ENCODE measurements around the gene BSN.
"Not testable (repeated sequence)": the region's sequence is repeated elsewhere in the genome, so short reads cannot be mapped to it uniquely, and the experiment has no call there.

The BSN gene

DNA sequence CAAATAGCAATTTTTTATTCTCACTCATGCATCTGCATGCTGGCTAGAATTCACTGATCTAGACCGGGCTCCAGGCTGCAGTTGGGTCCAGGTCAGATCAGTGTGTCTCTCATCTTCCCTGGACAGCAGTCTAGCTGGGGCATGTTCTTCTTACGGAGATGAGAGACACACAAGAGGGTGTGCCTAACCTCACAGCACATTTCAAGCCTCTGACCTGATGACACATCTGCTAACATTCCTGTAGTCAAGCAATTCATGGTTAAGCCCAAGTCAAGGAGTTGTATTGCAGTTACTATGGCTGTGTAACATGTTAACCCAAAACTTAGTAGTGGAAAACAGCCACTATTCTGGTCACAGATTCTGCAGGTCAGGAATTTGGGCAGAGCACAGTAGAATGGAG, 13.1 kb downstream of the BSN start:
- DNase-seq (ENCODE audit: low read depth), result no peak
- Histone ChIP-seq H3K4me3 (ENCODE audit: low read length) (no peak overlapping the region), H3K36me3 (ENCODE audit: control insufficient read depth, insufficient read depth, low read length, severe bottlenecking) (no peaks in the 10 kb centered on the region), H3K4me1 (ENCODE audit: control insufficient read depth, insufficient read depth, low read length) (no peaks in the 10 kb centered on the region), H3K27me3 (replicated peaks; ENCODE audit: control insufficient read depth, insufficient read depth, low read length) (peaks cover 48% of the 10 kb centered on the region), H3K9ac (ENCODE audit: low read length) (no peak overlapping the region), H3K9me3 (ENCODE audit: control insufficient read depth, low read length) (no peaks in the 10 kb centered on the region)

DNA sequence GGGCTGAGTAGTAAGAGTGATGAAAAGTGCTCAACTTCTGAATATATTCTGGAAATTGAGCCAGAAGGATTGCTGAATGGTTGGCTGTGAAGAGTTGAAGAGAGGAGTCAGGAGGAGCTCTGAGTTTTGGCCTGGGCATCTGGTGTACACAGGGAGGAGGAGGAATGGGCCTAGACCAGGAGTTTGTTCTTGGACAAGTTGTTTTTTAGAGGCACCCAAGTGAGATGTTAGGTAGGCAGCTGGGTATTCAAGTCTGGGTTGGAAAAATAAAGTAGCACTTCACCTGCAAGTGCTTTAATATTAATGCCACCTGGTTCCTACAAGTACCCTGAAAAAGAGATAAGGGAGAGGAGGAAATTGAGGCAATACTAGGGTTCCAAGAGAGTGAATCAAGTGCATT, 14.7 kb downstream of the BSN start:
- H3K36me3 ChIP-seq (ENCODE audit: control insufficient read depth, insufficient read depth, low read length, severe bottlenecking), result no peaks in the 10 kb centered on the region
- no peaks in the 10 kb centered on the region for H3K9me3 ChIP-seq (ENCODE audit: control insufficient read depth, low read length)
- H3K9ac ChIP-seq (ENCODE audit: low read length), result no peak overlapping the region
- H3K4me1 ChIP-seq (ENCODE audit: control insufficient read depth, insufficient read depth, low read length), result no peaks in the 10 kb centered on the region
- no peak for DNase-seq (ENCODE audit: low read depth)
- H3K4me3 ChIP-seq (ENCODE audit: low read length), result no peak overlapping the region
- H3K27me3 ChIP-seq (replicated peaks; ENCODE audit: control insufficient read depth, insufficient read depth, low read length), result peaks cover 41% of the 10 kb centered on the region

DNA sequence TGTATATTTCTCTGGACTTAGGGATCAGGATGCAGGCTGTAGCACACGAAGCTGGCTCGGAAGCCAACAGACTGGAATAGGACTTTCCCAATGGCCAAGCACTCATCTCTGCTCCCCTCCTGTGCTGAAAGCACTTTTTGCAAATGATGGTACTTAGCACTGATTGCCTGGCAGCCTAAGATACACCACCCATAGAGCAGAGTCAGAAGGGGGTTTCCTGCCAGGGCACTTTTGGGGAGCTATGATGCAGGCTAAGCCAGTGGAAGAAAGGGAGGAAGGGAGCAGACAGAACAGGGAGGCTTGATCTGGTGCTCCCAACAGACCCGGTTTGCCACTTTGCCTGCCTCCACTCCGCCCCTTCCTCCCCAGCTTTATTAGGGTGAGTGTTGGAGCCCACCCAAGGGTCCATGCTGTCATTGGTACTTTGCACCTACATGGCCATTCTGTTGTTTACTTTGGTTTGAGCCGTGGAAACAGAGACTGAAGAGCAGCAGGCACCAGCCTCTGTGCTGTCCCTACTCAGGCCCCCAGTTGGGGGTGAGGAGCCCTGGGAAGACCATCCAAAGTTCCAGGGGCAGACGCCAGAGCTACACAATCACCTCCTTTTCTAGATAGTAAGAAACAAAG, 15.9 kb downstream of the BSN start:
- Histone ChIP-seq H3K36me3 (ENCODE audit: control insufficient read depth, insufficient read depth, low read length, severe bottlenecking) (no peaks in the 10 kb centered on the region), H3K9me3 (ENCODE audit: control insufficient read depth, low read length) (no peaks in the 10 kb centered on the region), H3K9ac (ENCODE audit: low read length) (no peak overlapping the region), H3K4me3 (ENCODE audit: low read length) (no peak overlapping the region), H3K27me3 (replicated peaks; ENCODE audit: control insufficient read depth, insufficient read depth, low read length) (peaks cover 37% of the 10 kb centered on the region), H3K4me1 (ENCODE audit: control insufficient read depth, insufficient read depth, low read length) (no peaks in the 10 kb centered on the region)
- DNase-seq (ENCODE audit: low read depth), result no peak

DNA sequence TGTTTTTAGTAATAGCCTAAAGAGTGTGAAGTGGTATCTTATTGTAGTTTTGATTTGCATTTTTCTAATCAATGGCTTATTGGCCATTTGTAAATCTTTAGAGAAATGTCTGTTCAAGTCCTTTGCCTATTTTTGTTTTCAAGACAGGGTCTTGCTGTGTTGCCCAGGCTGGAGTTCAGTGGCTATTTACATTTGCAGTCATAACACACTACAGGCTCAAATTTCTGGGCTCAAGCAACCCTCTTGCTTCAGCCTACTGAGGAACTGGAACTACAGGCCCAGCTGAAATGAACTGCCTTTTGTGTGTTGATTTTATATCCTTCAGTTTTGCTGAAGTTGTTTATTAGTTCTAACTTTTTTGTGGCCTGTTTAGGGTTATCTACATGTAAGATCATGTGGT, 27.9 kb downstream of the BSN start:
- no peaks in the 10 kb centered on the region for H3K36me3 ChIP-seq (ENCODE audit: control insufficient read depth, insufficient read depth, low read length, severe bottlenecking)
- no peaks in the 10 kb centered on the region for H3K4me1 ChIP-seq (ENCODE audit: control insufficient read depth, insufficient read depth, low read length)
- no peak for DNase-seq (ENCODE audit: low read depth)
- H3K27me3 ChIP-seq (replicated peaks; ENCODE audit: control insufficient read depth, insufficient read depth, low read length), result peaks cover 4% of the 10 kb centered on the region
- no peaks in the 10 kb centered on the region for H3K9me3 ChIP-seq (ENCODE audit: control insufficient read depth, low read length)
- no peak overlapping the region for H3K4me3 ChIP-seq (ENCODE audit: low read length)
- H3K9ac ChIP-seq (ENCODE audit: low read length), result no peak overlapping the region

DNA sequence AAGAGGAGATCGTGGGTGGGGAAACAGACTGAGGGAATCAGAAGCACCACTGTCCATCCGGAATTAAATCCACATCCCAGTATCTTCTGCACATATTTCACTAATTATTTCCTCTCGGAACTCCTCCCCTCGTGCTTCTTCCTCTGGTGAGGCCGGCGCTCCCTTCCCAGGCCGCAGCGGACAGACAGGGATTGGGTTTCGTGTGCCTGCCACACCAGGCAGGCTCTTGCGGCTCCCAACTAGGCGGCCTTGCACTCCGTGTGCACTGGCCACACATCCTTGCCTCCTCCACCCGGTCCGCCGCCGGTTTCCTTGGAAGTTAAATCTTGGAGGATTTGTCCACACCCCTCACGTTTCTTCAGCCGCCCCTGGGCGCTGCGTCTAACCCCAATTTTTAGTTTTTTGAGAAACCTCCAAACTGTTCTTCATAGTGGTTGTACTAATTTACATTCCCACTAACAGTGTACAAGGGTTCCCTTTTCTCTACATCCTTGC, 31.0 kb downstream of the BSN start:
- H3K4me1 ChIP-seq (ENCODE audit: control insufficient read depth, insufficient read depth, low read length); H3K9me3 ChIP-seq (ENCODE audit: control insufficient read depth, low read length); H3K27me3 ChIP-seq (replicated peaks; ENCODE audit: control insufficient read depth, insufficient read depth, low read length); H3K9ac ChIP-seq (ENCODE audit: low read length); H3K4me3 ChIP-seq (ENCODE audit: low read length); H3K36me3 ChIP-seq (ENCODE audit: control insufficient read depth, insufficient read depth, low read length, severe bottlenecking); DNase-seq (ENCODE audit: low read depth): not testable (repeated sequence)

DNA sequence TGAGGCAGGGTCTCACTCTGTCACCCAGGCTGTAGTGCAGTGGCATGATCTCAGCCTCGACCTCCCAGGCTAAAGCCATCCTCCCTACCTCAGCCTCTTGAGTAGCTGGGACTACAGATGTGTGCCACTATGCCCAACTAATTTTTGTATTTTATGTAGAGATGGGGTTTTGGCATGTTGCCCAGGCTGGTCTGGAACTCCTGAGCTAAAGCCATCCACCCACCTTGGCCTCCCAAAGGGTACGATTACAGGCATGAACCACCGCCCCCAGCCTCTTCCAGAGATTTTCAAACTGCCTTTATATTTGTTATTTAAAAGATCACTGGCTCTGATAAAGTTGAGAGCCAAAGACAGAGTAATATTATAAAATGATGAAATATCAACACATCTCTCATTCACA, 37.3 kb downstream of the BSN start:
- H3K27me3 ChIP-seq (replicated peaks; ENCODE audit: control insufficient read depth, insufficient read depth, low read length), result no peaks in the 10 kb centered on the region
- H3K9ac ChIP-seq (ENCODE audit: low read length), result no peak overlapping the region
- DNase-seq (ENCODE audit: low read depth), result no peak
- no peaks in the 10 kb centered on the region for H3K36me3 ChIP-seq (ENCODE audit: control insufficient read depth, insufficient read depth, low read length, severe bottlenecking)
- H3K4me1 ChIP-seq (ENCODE audit: control insufficient read depth, insufficient read depth, low read length), result no peaks in the 10 kb centered on the region
- no peaks in the 10 kb centered on the region for H3K9me3 ChIP-seq (ENCODE audit: control insufficient read depth, low read length)
- no peak overlapping the region for H3K4me3 ChIP-seq (ENCODE audit: low read length)

DNA sequence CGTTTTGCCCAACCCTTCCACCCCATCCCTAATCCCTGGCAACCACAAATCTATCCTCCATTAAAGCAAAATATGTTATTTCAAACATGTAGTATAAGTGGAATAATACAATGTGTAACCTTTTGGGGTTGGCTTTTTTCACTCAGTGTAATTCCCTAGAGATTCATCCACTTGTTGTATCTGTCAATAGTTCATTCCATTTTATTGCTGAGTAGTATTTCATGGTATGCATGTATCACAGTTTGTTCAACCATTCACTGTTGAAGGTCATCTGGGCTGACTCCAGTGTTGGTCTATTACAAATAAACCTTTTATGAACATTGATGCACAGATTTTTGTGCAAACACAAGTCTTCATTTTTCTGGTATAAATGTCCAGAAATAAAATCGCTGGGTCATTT, 38.8 kb downstream of the BSN start:
- no peaks in the 10 kb centered on the region for H3K36me3 ChIP-seq (ENCODE audit: control insufficient read depth, insufficient read depth, low read length, severe bottlenecking)
- no peak overlapping the region for H3K4me3 ChIP-seq (ENCODE audit: low read length)
- H3K27me3 ChIP-seq (replicated peaks; ENCODE audit: control insufficient read depth, insufficient read depth, low read length), result no peaks in the 10 kb centered on the region
- no peaks in the 10 kb centered on the region for H3K9me3 ChIP-seq (ENCODE audit: control insufficient read depth, low read length)
- no peak overlapping the region for H3K9ac ChIP-seq (ENCODE audit: low read length)
- H3K4me1 ChIP-seq (ENCODE audit: control insufficient read depth, insufficient read depth, low read length), result no peaks in the 10 kb centered on the region
- DNase-seq (ENCODE audit: low read depth), result no peak

DNA sequence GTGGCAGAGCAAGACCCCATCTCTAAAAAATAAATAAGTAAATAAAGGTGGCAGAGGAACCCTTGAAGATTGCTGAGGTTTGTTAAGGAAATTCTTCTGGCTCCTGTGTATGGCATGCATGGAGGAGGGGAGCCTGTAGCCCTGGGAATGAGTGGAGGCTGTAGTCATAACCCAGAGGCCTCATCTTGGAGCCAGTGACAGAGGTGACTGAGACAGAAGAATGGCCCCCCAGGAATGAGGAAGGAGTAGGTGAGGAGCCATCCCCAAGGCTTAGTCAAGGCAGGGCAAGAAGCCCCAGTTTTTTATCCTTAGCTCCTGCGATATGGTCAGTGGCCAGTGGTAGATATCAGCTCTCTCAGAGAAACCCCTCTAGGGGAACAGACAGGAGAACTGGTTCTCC, 46.5 kb downstream of the BSN start:
- Histone ChIP-seq H3K27me3 (replicated peaks; ENCODE audit: control insufficient read depth, insufficient read depth, low read length) (no peaks in the 10 kb centered on the region), H3K4me3 (ENCODE audit: low read length) (no peak overlapping the region), H3K4me1 (ENCODE audit: control insufficient read depth, insufficient read depth, low read length) (no peaks in the 10 kb centered on the region), H3K36me3 (ENCODE audit: control insufficient read depth, insufficient read depth, low read length, severe bottlenecking) (no peaks in the 10 kb centered on the region), H3K9ac (ENCODE audit: low read length) (no peak overlapping the region), H3K9me3 (ENCODE audit: control insufficient read depth, low read length) (no peaks in the 10 kb centered on the region)
- no peak for DNase-seq (ENCODE audit: low read depth)

DNA sequence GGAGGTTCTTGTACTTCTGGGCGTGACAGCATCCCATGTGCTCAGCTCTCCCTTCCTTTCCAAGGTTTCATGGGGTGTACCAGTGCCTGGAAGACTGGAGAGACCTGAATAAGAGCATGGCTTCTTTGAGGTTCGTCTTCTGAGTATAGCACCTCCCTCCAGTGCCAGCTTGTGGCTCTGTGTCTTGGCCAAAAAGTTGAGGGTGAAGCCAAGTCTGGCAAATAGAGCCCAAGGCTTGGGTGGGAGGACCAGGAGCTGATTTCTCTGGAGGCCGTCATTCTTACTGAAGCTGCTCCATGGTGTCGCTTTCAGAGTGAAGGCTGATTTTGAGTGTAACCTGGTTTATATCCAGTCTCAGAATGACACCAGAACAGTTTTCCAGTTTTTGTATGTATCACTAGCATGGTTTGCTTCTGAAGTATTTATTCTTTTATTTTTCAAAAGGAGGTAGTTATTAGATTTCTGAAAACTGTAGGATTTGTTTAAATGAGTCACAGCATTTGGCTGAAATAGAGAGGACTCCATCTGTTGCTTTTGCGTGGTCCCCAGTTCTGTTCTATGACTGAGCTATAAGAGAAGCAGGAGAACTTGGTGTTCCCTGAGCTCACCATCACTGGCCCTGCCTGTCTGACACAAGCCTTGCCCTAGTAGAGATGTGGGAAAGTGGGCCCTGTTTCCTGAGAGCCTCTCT, 47.2 kb downstream of the BSN start:
- Histone ChIP-seq H3K27me3 (replicated peaks; ENCODE audit: control insufficient read depth, insufficient read depth, low read length) (no peaks in the 10 kb centered on the region), H3K4me3 (ENCODE audit: low read length) (no peak overlapping the region), H3K4me1 (ENCODE audit: control insufficient read depth, insufficient read depth, low read length) (no peaks in the 10 kb centered on the region), H3K9ac (ENCODE audit: low read length) (no peak overlapping the region), H3K36me3 (ENCODE audit: control insufficient read depth, insufficient read depth, low read length, severe bottlenecking) (no peaks in the 10 kb centered on the region), H3K9me3 (ENCODE audit: control insufficient read depth, low read length) (no peaks in the 10 kb centered on the region)
- DNase-seq (ENCODE audit: low read depth), result no peak

DNA sequence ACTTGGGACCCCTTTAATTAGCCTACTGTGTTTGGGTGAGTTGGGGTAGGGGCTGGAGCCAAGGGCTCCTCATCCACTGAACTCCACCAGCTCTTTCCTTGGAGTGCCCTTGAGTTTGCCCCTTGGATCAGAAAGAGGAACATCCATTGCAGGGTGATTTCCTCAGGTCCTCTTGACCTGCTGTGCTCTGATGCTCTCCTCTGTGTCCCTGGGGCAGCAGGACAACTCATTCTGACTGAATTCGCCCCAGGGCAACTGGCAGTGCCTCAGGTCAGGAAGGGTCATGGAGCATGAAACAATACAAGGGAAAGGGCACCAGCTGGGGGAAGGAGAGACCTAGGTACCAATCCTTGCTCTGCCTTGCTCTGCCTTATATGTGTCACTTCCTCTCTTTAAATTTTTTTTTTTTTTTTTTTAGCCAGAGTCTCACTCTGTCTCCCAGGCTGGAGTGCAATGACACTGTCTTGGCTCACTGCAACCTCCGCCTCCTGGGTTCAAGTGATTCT, 47.8 kb downstream of the BSN start:
- H3K9me3 ChIP-seq (ENCODE audit: control insufficient read depth, low read length), result no peaks in the 10 kb centered on the region
- H3K9ac ChIP-seq (ENCODE audit: low read length), result no peak overlapping the region
- H3K27me3 ChIP-seq (replicated peaks; ENCODE audit: control insufficient read depth, insufficient read depth, low read length), result no peaks in the 10 kb centered on the region
- peaks cover 3% of the 10 kb centered on the region for H3K4me1 ChIP-seq (ENCODE audit: control insufficient read depth, insufficient read depth, low read length)
- no peak overlapping the region for H3K4me3 ChIP-seq (ENCODE audit: low read length)
- no peak for DNase-seq (ENCODE audit: low read depth)
- no peaks in the 10 kb centered on the region for H3K36me3 ChIP-seq (ENCODE audit: control insufficient read depth, insufficient read depth, low read length, severe bottlenecking)

DNA sequence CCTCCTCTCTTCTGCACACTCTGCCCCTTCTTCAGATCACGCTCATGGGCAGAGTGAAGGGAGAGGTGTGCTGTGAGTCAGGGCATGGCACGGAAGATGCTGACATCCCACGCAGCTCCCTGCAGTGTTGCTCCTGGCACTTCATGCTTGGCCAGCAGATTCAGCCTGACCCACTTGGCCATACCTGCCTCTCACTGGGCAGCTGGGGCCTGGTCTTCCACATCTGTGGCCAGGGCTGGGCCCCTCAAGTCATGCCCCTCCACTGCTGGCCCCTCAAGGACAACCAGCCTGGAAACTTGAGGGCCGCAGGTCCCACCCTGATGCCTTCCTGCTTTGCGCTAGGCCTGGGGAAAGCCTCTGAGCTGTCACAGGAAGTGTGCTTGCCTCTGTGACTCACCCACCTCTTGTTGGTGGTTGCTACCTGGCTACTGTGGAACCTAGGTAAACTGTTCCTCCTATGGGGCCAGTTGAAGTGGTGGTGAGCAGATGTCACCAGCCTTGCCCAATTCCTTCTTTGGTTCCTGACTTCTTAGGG, 48.7 kb downstream of the BSN start:
- Histone ChIP-seq H3K4me3 (ENCODE audit: low read length) (no peak overlapping the region), H3K4me1 (ENCODE audit: control insufficient read depth, insufficient read depth, low read length) (peaks cover 8% of the 10 kb centered on the region), H3K36me3 (ENCODE audit: control insufficient read depth, insufficient read depth, low read length, severe bottlenecking) (no peaks in the 10 kb centered on the region), H3K9me3 (ENCODE audit: control insufficient read depth, low read length) (no peaks in the 10 kb centered on the region), H3K9ac (ENCODE audit: low read length) (no peak overlapping the region), H3K27me3 (replicated peaks; ENCODE audit: control insufficient read depth, insufficient read depth, low read length) (no peaks in the 10 kb centered on the region)
- no peak for DNase-seq (ENCODE audit: low read depth)

All from adipocyte (in vitro differentiated cells).